MCF 10A (cell line): ENCODE data around the gene PVALEF. TPM values are rescaled to one million over a fixed set of nuclear protein-coding genes. Genes with fewer than 3 reads are reported as not detected.
"Not testable (repeated sequence)": the region's sequence is repeated elsewhere in the genome, so short reads cannot be mapped to it uniquely, and the experiment has no call there.

Experiments
- BruUV-seq: library from RNA; stranded (reverse); fragments of 400-500 nt; replicated peaks from 2 replicates; lab custom pipeline; 2021; lab: Mats Ljungman, UMichigan
- CTCF ChIA-PET: fragments of 300-600 bp; sonication (Branson Sonifier 250); formaldehyde crosslinking; extraction: SDS; loops from one replicate; lab custom pipeline; 2021; ENCODE audit warnings: antibody characterized with exemption, inconsistent platforms; lab: Yijun Ruan, JAX
- POLR2A ChIA-PET: fragments of 300-600, 350-650 bp; sonication (Branson Sonifier 250); formaldehyde crosslinking; extraction: SDS; loops from one replicate; lab custom pipeline; 2020; ENCODE audit warnings: antibody characterized with exemption, inconsistent platforms; lab: Yijun Ruan, JAX
- DNase-seq: peaks from one replicate; pipeline ENCODE4 v3.0.0-alpha.2; 2018; ENCODE audit not compliant: unreplicated experiment
- H3K27ac Mint-ChIP-seq: one replicate; pipeline ENCODE4 v1.8.0; 2022; ENCODE audit warnings: mild to moderate bottlenecking, low read depth, mixed read lengths; ENCODE audit not compliant: unreplicated experiment
- H3K27me3 Mint-ChIP-seq: one replicate; pipeline ENCODE4 v1.8.0; 2022; ENCODE audit warnings: mixed read lengths; ENCODE audit not compliant: insufficient read depth, unreplicated experiment
- H3K36me3 Mint-ChIP-seq: one replicate; pipeline ENCODE4 v1.8.0; 2022; ENCODE audit warnings: mild to moderate bottlenecking, moderate library complexity, mixed read lengths; ENCODE audit not compliant: insufficient read depth, unreplicated experiment
- H3K4me1 Mint-ChIP-seq: one replicate; pipeline ENCODE4 v1.8.0; 2022; ENCODE audit warnings: mixed read lengths; ENCODE audit not compliant: insufficient read depth, unreplicated experiment
- H3K4me3 Mint-ChIP-seq: one replicate; pipeline ENCODE4 v1.8.0; 2022; ENCODE audit warnings: mild to moderate bottlenecking, moderate library complexity, mixed read lengths; ENCODE audit not compliant: unreplicated experiment
- H3K9me3 Mint-ChIP-seq: one replicate; pipeline ENCODE4 v1.8.0; 2022; ENCODE audit warnings: mixed read lengths; ENCODE audit not compliant: unreplicated experiment
- CTCF ChIP-seq: fragments of 200-600 bp; IDR thresholded peaks from one replicate; pipeline ENCODE4 v1.8.0; 2022; ENCODE audit warnings: antibody characterized with exemption, mild to moderate bottlenecking; ENCODE audit not compliant: unreplicated experiment
- intact Hi-C: fragments of 100-400 bp; cut with micrococcal nuclease; formaldehyde crosslinking; loops from 2 replicates; pipeline ENCODE4 v1.14.1; 2022
- total RNA-seq: library from RNA; stranded (reverse); gene quantifications from 2 replicates; pipeline ENCODE4 v1.2.3, GENCODE V29; 2022

Gene PVALEF
- total RNA-seq, 1 experiment from 2014 or later: not detected

DNA sequence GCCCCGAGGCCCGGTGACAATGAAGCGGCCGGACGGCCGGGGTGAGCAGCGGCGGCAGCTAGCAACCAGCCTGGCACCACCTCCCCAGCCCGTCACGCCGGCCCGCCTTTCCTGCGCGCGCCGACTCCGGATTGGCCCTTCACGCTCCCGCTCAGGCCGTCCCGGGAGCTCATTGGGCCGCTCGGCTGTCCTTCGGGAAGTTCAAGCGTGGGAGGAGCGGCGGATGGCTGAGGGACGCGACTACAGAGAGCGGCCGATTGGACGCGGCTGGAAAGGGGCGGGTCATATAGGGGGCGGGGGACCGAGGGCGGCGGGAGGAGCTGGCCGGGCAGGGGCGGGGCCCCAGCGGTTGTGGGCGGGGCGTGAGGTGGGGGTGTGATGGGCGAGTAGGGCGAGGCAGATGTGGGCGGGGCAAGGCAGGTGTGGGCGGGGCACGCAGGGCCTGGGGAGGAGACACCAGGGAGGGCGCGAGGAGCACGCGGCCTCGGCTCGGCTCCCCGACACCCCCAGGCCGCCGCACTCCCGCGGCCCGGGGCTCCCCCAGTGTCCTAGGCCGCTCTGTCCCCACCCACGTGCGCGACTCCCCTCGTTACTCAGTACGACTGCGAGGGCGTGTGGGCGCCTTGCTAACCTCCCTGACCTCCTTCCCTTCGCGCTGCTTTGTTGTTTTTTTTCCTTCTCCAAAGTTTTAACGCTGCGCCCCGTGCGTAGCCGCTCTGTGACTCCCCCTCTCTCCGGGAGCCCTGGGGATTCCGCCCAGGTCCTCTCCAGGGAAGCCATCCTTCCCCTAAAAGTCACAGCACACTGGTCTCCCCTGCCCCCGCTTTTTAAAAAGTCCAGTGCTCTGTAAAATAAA is 57.8 kb downstream of the PVALEF start, which contains the start of gene CEP131:
TSS of gene CEP131 (minus strand) at position 60 of the 856 bp plus-strand sequence. CDS start 2,909 bp downstream, outside the sequence.
- H3K4me3 Mint-ChIP-seq: peak within 1 kb of the TSS; percentile 58
- ChIA-PET CTCF (interaction anchor here (0.6 kb wide), 1 partner anchor 16 kb away, joined by 3 read pairs; the partner anchor contains the start of genes NDUFAF8 and TEPSIN), POLR2A (interaction anchor here (0.6 to 1.4 kb wide), 11 partner anchors 12 to 769 kb away, joined by 3 to 15 read pairs (median 3); partner anchors contain the start of genes NDUFAF8 and TEPSIN)
- H3K4me1 Mint-ChIP-seq: peaks cover 12% of the 10 kb centered on the region
- intact Hi-C loops: no loop called here
- peak within 1 kb of the TSS; percentile 28 for H3K27ac Mint-ChIP-seq
- peaks cover 7% of the 10 kb centered on the region for H3K9me3 Mint-ChIP-seq
- no TSS peak for BruUV-seq
- peak; percentile 98 for DNase-seq
- no peaks in the 10 kb centered on the region for H3K36me3 Mint-ChIP-seq
- no peak for TF ChIP-seq CTCF
- no peaks in the 10 kb centered on the region for H3K27me3 Mint-ChIP-seq

DNA sequence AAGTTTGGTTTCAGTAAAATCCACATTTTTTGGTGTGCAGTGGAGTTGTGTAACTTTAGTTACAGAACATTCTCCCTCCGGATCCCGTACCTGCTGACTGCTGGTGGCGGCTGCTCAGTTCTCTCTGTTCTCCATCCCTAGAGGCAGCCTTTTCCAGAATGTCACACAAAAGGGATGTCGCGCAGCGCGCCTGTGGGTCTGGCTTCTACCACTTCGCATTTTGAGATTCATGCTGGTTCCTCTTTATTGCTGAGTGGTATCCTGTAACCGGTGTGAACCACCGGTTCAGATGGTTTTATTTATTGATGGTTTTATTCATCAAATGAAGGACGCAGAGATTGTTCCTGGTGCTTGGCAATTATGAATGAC is 58.4 kb downstream of the PVALEF start:
- Mint-ChIP-seq H3K27me3 (no peaks in the 10 kb centered on the region), H3K9me3 (peaks cover 7% of the 10 kb centered on the region), H3K36me3 (no peaks in the 10 kb centered on the region), H3K4me3 (peak overlapping the region; percentile 58), H3K4me1 (peaks cover 12% of the 10 kb centered on the region), H3K27ac (peak overlapping the region; percentile 28)
- no peak for TF ChIP-seq CTCF
- BruUV-seq: no TSS peak
- ChIA-PET POLR2A (interaction anchor here (0.6 kb wide), 1 partner anchor 632 kb away, joined by 3 read pairs; no protein-coding TSS in a partner anchor), CTCF (no interaction called here)
- intact Hi-C loops: no loop called here
- no peak for DNase-seq

GRCh38 chr17:81227630-81228029 is 62.3 kb downstream of the PVALEF start:
- H3K4me3 Mint-ChIP-seq, H3K4me1 Mint-ChIP-seq, H3K27ac Mint-ChIP-seq, intact Hi-C loops, CTCF ChIA-PET, DNase-seq, H3K27me3 Mint-ChIP-seq, H3K9me3 Mint-ChIP-seq, BruUV-seq: not testable (repeated sequence)
- peaks cover 13% of the 10 kb centered on the region for H3K36me3 Mint-ChIP-seq
- POLR2A ChIA-PET: interaction anchor here (2.1 kb wide), 1 partner anchor 10 kb away, joined by 15 read pairs; the partner anchor contains the start of genes NDUFAF8 and TEPSIN

- peaks cover 13% of the 10 kb centered on the region for H3K36me3 Mint-ChIP-seq
- no peaks in the 10 kb centered on the region for H3K27me3 Mint-ChIP-seq
- H3K4me1 Mint-ChIP-seq: peaks cover 4% of the 10 kb centered on the region
- DNase-seq: no peak
- no peak for TF ChIP-seq CTCF
- H3K27ac Mint-ChIP-seq: no peak overlapping the region
- no TSS peak for BruUV-seq
- H3K9me3 Mint-ChIP-seq: peaks cover 7% of the 10 kb centered on the region
- H3K4me3 Mint-ChIP-seq: no peak overlapping the region
- ChIA-PET POLR2A (interaction anchor here (2.6 kb wide), 1 partner anchor 10 kb away, joined by 11 read pairs; the partner anchor contains the start of genes NDUFAF8 and TEPSIN), CTCF (no interaction called here)
- intact Hi-C loops: no loop called here
These were observed 63.1 kb downstream of the PVALEF start for GRCh38 chr17:81228420-81228819.
